ENCODE data around the gene TADA3.

DNA sequence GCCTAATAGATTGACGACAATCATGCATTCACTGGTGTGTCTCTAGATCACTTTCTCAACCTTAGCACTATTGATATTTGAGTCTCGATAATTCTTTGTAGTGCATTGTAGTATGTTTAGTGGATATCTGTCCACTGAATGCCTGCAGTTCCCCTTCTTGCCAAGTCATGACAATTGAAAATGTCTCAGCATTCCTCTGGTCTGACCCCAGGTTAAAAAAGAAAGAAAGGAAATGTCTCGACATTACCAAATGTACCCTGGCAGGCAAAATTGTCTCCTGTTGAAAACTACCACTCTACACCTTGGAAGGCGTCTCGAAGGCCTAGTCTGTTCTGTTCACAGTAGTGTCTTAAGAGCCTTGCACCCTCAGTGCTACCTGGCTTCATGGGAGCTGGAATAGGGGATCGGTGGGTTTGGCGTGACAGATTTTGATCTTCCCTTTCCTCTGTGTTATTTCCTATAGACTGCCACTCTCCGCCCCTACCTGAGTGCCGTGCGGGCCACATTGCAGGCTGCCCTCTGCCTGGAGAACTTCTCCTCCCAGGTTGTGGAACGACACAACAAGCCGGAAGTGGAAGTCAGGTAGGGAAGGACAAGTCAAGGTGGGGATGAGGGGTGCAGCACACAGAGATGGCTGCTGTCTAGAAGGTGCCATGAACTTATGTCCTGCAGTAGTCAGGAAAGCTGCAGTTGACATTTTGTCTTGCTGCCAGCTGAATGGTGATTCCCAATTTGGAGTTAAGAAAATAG lies 5.1 kb upstream of the TADA3 start:
- TF ChIP-seq, protein P1, sequence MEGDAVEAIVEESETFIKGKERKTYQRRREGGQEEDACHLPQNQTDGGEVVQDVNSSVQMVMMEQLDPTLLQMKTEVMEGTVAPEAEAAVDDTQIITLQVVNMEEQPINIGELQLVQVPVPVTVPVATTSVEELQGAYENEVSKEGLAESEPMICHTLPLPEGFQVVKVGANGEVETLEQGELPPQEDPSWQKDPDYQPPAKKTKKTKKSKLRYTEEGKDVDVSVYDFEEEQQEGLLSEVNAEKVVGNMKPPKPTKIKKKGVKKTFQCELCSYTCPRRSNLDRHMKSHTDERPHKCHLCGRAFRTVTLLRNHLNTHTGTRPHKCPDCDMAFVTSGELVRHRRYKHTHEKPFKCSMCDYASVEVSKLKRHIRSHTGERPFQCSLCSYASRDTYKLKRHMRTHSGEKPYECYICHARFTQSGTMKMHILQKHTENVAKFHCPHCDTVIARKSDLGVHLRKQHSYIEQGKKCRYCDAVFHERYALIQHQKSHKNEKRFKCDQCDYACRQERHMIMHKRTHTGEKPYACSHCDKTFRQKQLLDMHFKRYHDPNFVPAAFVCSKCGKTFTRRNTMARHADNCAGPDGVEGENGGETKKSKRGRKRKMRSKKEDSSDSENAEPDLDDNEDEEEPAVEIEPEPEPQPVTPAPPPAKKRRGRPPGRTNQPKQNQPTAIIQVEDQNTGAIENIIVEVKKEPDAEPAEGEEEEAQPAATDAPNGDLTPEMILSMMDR (IDR thresholded peaks at IDR 0.05), result no peak
- TF ChIP-seq POLR2A (IDR thresholded peaks at IDR 0.05), result no peak
